TTC549 (cell line): Measurements from ENCODE around the gene SEC14L1.
"Not testable (repeated sequence)": the region's sequence is repeated elsewhere in the genome, so short reads cannot be mapped to it uniquely, and the experiment has no call there.

Experiments used
- FAIRE-seq: peaks from 2 replicates; lab custom pipeline; 2012; peaks lifted over from hg19 to GRCh38; lab: Jason Lieb, UNC

Gene SEC14L1

DNA sequence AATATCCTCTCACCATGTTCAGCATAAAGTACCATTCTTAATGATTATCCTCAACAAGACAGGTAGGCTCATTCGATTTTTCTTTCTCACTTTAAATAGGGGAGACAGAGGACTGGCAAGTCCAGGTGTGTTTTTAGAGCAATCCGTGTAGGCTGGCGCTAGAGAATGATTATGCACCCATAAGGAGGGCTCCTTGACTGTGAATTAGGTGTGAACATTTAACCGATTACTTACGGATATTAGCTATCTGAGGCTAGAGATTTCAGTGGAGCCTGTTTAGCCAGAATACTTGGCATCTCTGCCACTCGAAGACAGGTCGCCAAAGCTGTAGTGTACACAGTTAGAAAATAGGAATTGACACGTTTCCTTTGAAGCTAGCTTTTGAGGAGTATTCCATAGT is 1.9 kb downstream of the SEC14L1 start:
- FAIRE-seq: no peak

DNA sequence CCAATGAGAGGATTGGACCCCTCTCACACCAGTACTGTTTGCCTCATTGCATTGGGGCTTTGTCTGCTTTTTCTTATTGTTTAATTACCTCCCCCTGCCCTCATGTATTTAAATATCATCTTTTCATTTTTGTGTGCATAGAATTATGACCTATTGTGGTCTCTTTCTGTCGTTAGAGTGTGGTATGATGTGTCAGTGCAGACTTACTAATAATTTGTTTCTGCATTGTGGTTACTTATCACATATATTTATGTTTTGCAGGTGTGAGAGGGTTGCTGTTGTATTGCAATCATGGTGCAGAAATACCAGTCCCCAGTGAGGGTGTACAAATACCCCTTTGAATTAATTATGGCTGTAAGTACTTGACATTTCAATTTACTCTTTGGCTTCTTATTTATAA is 2.5 kb downstream of the SEC14L1 start:
- no peak for FAIRE-seq

DNA sequence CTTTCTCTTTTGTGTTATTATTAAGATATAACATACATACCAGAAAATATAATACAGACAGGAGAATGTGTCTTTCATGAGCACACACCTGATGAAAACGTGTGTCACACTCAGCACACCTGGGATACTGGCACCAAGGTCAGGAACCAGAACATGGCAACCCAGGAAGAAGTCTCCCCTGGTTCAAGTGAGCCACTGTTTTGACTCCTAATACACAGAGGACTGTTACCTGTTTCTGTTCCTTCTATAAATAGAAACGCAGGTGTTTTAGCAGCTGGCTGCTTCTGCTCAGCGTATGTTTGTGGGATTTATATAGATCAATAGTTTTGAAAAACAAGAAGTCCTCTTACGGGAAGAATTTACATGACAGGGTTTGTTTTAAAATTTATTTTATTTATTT is 3.5 kb downstream of the SEC14L1 start:
- no peak for FAIRE-seq

DNA sequence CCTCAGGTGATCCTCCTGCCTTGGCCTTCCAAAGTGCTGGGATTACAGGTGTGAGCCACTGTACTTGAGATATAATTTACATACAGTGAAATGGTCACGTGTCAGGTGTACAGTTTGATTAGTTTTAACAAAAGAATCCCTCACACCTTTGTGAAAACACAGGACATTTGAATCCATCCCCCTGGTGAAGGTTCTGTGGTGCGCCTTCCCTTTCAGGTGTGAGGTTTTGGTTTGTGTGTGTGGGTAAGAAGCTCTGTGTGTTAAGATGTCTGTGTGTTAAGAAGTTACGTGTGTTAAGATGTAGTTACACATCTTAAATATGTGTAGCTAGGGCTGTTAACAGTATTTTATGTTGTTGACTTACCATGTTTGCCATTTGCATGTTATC is 4.4 kb downstream of the SEC14L1 start:
- no peak for FAIRE-seq

- FAIRE-seq: no peak
These were observed 5.0 kb downstream of the SEC14L1 start for GRCh38 chr17:77145612-77146245.

GRCh38 chr17:77146246-77146632 is 5.5 kb downstream of the SEC14L1 start:
- FAIRE-seq: no peak

GRCh38 chr17:77146882-77147281 is 6.1 kb downstream of the SEC14L1 start:
- FAIRE-seq: no peak

DNA sequence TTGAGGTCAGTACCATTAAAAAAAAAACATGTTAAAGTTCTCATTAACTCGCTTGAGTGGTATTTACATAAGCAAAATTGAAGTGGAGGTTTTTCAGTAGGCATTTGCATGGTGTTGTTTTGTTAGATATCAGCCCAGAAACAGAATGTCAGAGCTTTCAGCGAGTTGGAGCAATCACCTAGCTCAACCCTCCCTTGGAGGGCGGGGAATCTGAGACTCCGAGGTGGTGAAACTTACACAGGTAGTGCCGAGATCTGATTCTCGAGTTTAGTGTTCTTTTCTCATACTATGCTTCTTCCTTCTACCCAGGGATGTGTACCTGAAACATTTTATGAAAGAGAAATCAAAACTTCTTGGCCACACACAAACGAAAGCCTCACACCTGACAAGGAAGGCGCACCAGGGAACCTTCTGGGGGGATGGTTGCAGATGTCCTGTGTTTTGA is 6.6 kb downstream of the SEC14L1 start:
- FAIRE-seq: no peak

DNA sequence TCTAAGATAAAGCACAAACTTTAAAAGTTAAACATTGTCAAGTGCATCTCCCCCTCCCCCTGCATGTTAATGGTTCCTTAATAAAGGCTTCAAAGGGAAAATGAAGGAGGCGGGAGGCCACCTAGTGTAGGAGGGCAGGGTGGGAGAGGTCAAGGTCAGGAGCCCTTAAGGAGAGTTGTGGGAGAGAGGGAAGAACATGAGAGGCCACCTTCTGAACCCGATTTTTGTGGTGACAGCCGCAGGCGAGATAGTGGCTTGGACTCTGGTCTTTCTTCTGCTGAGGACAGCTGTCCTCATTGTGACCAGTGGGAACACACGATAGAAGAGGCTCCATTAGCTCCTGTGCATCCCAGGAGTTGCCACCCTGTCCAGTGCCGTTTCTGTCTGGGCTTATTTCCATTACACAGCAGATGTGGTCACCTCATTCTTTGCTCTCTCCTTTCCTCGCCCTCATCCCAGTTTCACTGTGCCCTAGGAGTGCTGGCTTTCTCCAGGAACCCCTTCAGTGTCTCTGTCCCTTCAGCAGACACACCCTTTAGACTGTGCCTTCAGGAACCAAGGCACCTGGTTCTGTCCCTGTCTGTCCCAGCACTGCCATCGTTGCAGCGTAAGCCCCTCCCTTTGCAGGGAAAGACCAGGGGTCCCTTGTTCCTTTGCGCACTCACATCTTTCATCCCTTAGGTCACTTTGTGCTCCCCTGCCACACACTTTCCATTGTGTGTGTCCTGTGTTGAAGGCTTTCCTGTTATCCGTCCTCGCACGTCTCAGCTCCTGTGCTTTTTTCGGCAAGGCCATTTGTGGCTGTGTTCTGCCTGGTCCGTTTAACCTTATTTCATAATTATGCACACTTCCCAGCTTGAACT is 7.5 kb downstream of the SEC14L1 start:
- FAIRE-seq: no peak

- FAIRE-seq: no peak
These were observed 8.3 kb downstream of the SEC14L1 start for GRCh38 chr17:77148940-77149510.

DNA sequence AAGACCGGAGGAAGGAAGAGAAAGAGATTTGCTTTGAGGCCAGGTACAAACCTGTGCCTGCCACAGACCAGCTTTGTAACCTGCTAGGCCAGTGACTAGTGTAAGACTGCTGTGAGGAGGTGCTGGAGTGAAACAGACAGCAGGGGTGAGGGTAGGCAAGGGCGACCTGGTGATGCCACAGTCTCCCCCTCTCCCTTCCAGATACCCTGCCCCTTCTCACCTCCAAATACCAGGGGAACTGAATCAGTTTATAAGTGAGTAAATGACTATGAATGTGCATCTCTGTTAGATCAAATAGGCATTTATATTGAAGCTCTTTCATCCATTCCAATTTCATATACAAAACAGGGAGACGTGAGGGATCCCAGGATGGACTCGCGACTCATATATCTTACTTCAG is 9.4 kb downstream of the SEC14L1 start:
- FAIRE-seq: no peak

DNA sequence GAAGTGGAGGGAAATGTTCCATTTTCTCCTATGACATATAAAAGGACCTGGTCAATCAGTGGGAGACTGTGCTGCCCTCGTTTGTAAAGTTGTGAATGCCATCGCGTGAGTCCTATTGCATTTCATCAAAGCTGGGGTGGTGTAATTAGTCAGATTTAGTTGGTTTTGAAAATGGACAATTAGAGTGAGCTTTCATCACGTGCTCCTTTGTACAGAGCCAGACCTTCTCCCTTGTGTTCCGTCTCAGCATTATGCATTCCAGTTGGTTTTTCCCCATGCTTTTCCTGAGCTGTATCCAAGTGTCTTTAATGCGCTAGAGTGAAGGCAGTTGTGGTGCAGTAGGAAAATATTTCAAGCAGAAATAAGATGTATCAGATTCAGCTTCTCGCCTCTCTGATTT is 10.4 kb downstream of the SEC14L1 start:
- no peak for FAIRE-seq

GRCh38 chr17:77152056-77152455 is 11.3 kb downstream of the SEC14L1 start:
- not testable (repeated sequence) for FAIRE-seq

DNA sequence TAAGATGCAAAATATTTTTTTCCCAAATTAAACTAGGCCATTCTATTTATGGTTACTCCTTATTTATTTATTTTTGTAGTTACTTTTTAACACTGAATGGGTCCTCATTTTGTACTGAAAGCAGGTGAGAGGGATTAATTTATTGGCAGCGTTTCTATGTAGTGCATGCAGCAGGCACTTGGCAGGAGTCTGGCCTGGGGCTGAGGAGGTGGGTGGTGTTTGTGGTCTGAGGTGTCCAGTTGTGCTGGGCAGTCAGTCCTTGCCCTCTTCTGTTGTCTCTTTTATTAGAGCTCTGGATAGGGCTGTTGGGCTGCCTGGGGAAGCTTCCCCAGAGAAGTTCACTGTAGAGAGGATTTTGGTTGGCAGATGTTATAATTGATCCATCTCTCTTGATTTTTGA is 12.7 kb downstream of the SEC14L1 start:
- no peak for FAIRE-seq

GRCh38 chr17:77153999-77154586 is 13.3 kb downstream of the SEC14L1 start:
- no peak for FAIRE-seq

DNA sequence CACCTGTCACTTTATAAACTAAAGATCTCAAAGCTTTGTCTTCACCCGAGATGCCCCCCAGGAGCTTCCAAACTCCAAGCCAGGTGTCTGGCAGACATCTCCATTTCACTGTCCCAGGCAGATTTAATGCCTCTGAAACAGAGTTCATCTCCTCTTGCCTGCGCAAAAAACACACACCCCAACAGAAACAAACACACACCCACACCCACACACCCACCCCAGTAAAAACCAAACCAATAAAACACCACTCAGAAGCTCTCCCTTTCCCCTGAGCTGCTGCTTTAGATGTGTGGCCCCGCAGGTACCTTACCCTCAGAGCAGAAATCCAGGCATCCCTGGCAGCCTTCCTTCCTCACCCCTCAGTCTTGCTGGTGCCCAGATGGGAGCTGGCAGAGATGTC is 14.4 kb downstream of the SEC14L1 start:
- FAIRE-seq: no peak

DNA sequence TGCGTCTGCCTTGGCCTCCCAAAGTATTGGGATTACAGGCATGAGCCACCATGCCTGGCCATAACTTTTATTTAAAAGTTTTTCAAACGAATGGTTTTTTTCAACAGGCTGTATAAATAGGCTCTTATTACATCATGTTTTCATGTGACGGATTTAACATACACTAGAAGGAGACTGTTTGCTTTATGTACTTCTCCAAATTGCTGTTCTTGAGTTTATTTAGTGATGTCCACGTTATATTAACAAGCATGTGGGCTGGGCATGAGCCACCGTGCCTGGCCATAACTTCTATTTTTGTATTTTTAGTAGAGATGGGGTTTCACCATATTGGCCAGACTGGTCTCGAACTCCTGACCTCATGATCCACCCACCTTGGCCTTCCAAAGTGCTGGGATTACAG is 17.0 kb downstream of the SEC14L1 start:
- not testable (repeated sequence) for FAIRE-seq

DNA sequence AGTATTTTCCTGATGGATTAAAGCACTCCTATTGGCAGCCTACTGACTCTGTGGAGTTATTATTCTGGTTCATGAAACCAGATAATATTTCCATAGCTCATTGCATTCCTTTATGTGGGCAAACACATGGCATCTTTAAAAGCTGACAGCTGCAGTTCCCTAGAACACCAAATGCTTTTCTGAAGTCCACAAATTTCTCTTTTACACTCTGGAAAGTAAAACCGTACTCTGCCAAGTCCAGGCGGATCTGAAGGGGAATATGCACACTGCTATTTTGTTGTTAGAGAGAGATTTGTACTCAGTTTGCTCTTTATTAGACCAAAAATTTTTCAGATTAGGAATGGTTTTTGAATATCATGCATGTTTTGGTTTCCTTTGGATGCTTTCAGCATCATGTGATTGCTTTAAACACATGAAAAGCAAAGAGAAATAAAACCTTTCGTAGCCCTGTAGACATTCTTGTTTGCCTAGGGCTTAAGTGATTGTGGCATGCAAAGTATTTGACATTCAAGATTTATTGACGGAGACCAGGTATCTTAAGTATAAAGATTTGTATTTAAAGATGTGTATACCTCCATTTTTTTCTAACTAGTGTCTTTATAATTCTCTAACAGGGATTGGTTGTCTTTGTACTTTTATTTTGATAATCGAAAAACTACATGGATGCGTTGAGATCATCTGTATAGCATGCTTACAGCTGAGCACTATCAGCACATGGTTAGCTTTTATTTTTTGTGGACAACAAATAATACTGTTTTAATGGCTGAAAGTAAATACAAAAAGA is 19.5 kb downstream of the SEC14L1 start:
- FAIRE-seq: no peak

DNA sequence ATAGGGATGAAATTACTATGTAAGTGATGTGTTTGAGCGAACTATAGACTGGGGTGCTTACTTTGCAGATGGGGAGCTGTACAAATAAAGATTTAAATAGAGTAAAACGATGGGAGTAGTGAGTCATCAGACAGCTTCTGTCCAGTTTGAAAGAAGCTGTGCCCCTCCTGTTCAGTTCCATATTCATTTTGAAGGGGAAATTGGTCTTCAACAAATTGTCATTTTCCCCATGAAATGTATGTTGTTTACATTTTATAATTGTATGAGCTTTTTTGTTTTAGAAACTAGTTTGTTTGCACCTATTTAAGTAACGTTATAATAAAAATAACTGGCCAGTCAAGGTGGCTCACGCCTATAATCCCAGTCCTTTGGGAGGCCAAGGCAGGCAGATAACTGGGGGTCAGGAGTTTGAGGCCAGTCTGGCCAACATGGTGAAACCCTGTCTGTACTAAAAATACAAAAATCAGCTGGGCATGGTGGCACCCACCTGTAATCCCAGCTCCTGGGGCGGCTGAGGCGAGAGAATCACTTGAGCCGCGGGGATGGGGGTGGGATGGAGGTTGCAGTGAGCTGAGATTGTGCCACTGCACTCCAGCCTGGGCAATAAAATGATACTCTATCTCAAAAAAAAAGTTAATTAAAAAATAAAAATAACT is 20.2 kb downstream of the SEC14L1 start:
- FAIRE-seq: no peak

DNA sequence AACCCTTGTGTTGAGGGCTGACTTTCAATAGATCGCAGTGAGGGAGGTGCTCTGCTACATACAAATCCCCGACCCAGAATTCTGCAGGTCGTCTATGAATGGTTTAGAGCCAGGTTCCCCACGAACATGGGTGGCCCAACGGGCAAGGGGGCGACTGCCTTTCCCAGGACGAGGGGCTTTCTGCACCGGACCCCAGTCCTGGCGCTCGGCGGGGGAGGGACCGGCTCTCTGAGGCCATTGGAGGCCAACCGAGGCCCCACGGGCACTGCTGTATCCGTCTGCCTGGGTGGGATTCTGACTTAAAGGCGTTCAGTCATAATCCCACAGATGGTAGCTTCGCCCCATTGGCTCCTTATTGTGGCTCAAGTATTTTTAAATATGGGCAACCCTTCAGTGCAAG is 21.2 kb downstream of the SEC14L1 start:
- no peak for FAIRE-seq

GRCh38 chr17:77163001-77163400 is 22.2 kb downstream of the SEC14L1 start:
- no peak for FAIRE-seq
